Sigmoid colon (tissue), 4 donors: ENCODE measurements around the gene DCK.

Source experiments
- CTCF ChIP-seq, 4 experiments: fragments of 450-650 bp in 3 of 4; fragments of 200-600 bp in 1 of 4; IDR thresholded peaks; one replicate each; pipeline ENCODE4 v1.5.1; 2016 to 2019; ENCODE audit warnings: antibody characterized with exemption in 4 of 4, mild to moderate bottlenecking in 3 of 4, moderate library complexity in 2 of 4
- POLR2AphosphoS5 ChIP-seq, 4 donors: sonication (generic); formaldehyde crosslinking; IDR thresholded peaks; one replicate each; pipeline ENCODE4 v1.6.1; 2017; ENCODE audit warnings: antibody characterized with exemption in 4 of 4

GRCh38 chr4:70946939-70947338, 46.5 kb upstream of the DCK start:
- no peak for TF ChIP-seq CTCF (IDR thresholded peaks at IDR 0.05)
- TF ChIP-seq POLR2AphosphoS5 (IDR thresholded peaks at IDR 0.05): no peak
